Measurements from ENCODE around the gene MBNL1.

MBNL1 gene

GRCh38 chr3:152499791-152500385 is 231.2 kb downstream of the MBNL1 start:
- Histone ChIP-seq H3K27ac (no peak overlapping the region), H3K9me3 (no peaks in the 10 kb centered on the region), H3K36me3 (no peaks in the 10 kb centered on the region), H3K4me1 (no peaks in the 10 kb centered on the region), H3K4me3 (no peak overlapping the region), H3K27me3 (no peaks in the 10 kb centered on the region)
- DNase-seq, result no peak
- intact Hi-C loops (cut with DNase I; ENCODE audit: low total_unique reads), result no loop called here
- TF ChIP-seq, protein P1, sequence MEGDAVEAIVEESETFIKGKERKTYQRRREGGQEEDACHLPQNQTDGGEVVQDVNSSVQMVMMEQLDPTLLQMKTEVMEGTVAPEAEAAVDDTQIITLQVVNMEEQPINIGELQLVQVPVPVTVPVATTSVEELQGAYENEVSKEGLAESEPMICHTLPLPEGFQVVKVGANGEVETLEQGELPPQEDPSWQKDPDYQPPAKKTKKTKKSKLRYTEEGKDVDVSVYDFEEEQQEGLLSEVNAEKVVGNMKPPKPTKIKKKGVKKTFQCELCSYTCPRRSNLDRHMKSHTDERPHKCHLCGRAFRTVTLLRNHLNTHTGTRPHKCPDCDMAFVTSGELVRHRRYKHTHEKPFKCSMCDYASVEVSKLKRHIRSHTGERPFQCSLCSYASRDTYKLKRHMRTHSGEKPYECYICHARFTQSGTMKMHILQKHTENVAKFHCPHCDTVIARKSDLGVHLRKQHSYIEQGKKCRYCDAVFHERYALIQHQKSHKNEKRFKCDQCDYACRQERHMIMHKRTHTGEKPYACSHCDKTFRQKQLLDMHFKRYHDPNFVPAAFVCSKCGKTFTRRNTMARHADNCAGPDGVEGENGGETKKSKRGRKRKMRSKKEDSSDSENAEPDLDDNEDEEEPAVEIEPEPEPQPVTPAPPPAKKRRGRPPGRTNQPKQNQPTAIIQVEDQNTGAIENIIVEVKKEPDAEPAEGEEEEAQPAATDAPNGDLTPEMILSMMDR (IDR thresholded peaks at IDR 0.05), result no peak

DNA sequence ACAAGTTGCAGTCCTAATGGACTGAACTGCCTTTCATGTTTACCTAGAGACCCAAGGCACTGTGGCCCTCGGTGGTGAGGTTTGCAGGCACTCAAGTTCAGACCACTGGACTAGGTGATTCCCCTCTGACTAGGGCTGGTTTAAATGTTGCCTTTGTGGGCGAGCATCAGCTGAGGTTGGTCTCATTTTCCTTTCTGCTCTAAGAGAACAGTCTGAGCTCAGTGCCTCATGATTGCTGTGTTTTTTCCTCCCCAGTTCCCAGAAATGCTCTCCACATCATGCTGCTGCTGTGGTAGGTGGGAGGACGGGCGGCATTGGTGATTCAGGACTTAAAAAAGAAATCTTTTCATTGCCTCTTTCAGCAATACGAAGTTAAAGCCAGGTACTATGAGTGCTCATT is 237.2 kb downstream of the MBNL1 start:
- no peak for DNase-seq
- intact Hi-C loops (cut with DNase I; ENCODE audit: low total_unique reads), result no loop called here

DNA sequence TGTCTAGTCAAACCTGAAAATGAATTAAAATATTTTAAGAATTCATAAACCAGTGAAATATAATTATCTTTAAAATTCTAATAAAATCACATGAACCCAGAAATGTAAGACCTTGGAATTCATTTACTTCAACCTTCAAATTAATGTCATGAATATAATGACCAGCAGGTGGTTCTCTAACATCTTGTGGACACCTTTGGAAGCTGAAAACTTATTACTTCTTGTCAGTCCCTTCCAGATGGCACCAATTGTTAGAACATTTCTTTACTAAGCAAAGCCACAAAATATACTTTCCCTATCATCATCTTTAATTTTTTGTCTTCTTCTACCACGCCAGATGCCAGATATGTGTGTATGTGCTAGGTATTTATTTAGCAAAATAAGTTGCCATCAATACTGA is 240.0 kb downstream of the MBNL1 start:
- TF ChIP-seq, protein P1 (IDR thresholded peaks at IDR 0.05), result peak; percentile 17 to 31
- intact Hi-C loops (cut with DNase I; ENCODE audit: low total_unique reads), result no loop called here
- Histone ChIP-seq H3K4me3 (no peak overlapping the region), H3K27me3 (no peaks in the 10 kb centered on the region), H3K4me1 (no peaks in the 10 kb centered on the region), H3K27ac (no peak overlapping the region), H3K36me3 (no peaks in the 10 kb centered on the region), H3K9me3 (no peaks in the 10 kb centered on the region)
- no peak for DNase-seq

More for the DNA sequence above, 237.2 kb downstream of the MBNL1 start:
- H3K4me3 ChIP-seq, result no peak overlapping the region
- H3K4me1 ChIP-seq, result no peaks in the 10 kb centered on the region
- H3K27ac ChIP-seq, result no peak overlapping the region
- H3K27me3 ChIP-seq, result no peaks in the 10 kb centered on the region
- TF ChIP-seq, protein P1 (IDR thresholded peaks at IDR 0.05), result no peak
- no peaks in the 10 kb centered on the region for H3K9me3 ChIP-seq
- H3K36me3 ChIP-seq, result no peaks in the 10 kb centered on the region

GRCh38 chr3:152511904-152512303 is 243.2 kb downstream of the MBNL1 start:
- no peaks in the 10 kb centered on the region for H3K4me1 ChIP-seq
- no peak overlapping the region for H3K4me3 ChIP-seq
- no peak for DNase-seq
- H3K27me3 ChIP-seq, result no peaks in the 10 kb centered on the region
- H3K36me3 ChIP-seq, result no peaks in the 10 kb centered on the region
- TF ChIP-seq, protein P1 (IDR thresholded peaks at IDR 0.05), result no peak
- H3K9me3 ChIP-seq, result no peaks in the 10 kb centered on the region
- intact Hi-C loops (cut with DNase I; ENCODE audit: low total_unique reads), result no loop called here
- H3K27ac ChIP-seq, result no peak overlapping the region

DNA sequence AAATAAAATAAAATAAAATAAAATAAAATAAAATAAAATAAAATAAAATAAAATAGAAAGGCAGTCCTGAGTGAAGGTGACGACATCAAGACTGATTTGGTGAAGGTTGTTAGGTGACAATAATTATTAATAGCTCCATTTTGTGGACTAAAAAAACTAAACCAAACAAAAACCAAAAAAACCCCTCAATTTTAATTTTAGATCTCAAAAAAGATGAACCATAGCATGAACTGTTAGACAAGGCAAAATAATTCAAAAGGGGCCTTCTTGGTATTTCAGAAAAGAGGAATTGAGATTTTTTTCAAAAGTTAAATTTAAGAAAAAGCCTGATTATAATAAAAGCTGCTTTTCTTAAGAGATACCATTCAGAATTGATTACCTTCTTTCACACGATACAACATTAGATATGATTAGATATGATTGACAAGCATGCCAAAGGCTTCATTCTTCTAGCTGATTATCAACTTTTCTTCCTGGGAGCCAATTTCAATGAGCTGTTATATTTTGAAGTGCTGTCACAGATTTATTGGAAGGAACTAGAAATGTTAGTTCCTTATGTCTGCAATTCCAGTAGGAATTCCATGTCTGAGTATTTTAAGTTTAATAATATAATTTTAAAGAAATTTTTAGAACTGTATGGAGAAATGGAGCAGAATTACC is 244.7 kb downstream of the MBNL1 start:
- H3K4me3 ChIP-seq, result no peak overlapping the region
- intact Hi-C loops (cut with DNase I; ENCODE audit: low total_unique reads), result no loop called here
- no peaks in the 10 kb centered on the region for H3K9me3 ChIP-seq
- no peaks in the 10 kb centered on the region for H3K4me1 ChIP-seq
- H3K36me3 ChIP-seq, result no peaks in the 10 kb centered on the region
- TF ChIP-seq, protein P1 (IDR thresholded peaks at IDR 0.05), result no peak
- no peak overlapping the region for H3K27ac ChIP-seq
- DNase-seq, result no peak
- H3K27me3 ChIP-seq, result no peaks in the 10 kb centered on the region
